ENCODE measurements around the gene TBC1D22A. TPM values are rescaled to one million over a fixed set of nuclear protein-coding genes. Genes with fewer than 3 reads are reported as not detected.

TBC1D22A gene
- total RNA-seq, 6 experiments from 2014 or later = 20.4 to 24.1 (median 22.2) TPM

DNA sequence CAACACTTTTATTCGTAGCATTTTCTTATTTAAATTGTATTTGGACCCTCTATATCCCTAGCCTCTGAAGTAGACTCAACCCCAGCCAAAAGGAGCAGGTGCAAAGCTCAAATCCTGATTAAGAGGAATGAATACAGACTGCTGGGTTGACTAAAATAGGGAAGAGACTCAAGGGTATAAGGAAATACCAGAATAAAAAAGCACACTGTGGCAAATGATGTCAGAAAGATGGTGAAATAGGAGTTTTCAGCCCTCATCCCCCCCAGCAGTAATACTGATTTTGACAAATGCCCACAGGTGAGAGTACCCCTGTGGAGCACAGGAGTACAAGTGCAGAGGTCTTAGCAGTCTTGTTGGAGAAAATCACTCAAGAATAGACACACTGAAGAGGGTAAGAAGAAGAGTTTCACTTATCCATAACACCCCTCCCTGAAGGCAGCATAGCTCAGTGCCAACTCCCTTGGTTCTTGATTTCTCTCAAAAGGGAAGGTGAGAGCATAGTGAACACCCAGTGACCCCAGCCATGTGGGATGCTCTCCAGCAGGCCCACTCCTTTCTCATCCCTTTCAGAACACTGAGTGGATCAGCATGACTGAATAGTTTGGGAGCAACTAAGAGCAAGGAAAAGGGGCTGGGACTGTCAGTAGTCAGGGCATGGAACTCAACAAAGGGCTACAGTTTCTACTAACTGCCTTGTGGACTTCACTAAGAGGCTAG lies 71.7 kb downstream of the TBC1D22A start:
- peaks cover 39% of the 10 kb centered on the region for H3K36me3 Mint-ChIP-seq (ENCODE audit: low read depth)
- H3K4me3 Mint-ChIP-seq = no peak overlapping the region
- peaks cover 35% of the 10 kb centered on the region for H3K4me1 Mint-ChIP-seq (ENCODE audit: low read depth)
- no peak for DNase-seq
- H3K27ac Mint-ChIP-seq = no peak overlapping the region
- H3K27me3 Mint-ChIP-seq (ENCODE audit: insufficient read depth) = 0 out of 2 replicates have a peak, but pooled peaks cover 1% of the 10 kb centered on the region
- TF ChIP-seq, protein P1, sequence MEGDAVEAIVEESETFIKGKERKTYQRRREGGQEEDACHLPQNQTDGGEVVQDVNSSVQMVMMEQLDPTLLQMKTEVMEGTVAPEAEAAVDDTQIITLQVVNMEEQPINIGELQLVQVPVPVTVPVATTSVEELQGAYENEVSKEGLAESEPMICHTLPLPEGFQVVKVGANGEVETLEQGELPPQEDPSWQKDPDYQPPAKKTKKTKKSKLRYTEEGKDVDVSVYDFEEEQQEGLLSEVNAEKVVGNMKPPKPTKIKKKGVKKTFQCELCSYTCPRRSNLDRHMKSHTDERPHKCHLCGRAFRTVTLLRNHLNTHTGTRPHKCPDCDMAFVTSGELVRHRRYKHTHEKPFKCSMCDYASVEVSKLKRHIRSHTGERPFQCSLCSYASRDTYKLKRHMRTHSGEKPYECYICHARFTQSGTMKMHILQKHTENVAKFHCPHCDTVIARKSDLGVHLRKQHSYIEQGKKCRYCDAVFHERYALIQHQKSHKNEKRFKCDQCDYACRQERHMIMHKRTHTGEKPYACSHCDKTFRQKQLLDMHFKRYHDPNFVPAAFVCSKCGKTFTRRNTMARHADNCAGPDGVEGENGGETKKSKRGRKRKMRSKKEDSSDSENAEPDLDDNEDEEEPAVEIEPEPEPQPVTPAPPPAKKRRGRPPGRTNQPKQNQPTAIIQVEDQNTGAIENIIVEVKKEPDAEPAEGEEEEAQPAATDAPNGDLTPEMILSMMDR (IDR thresholded peaks at IDR 0.05) = no peak
- peaks cover 21% of the 10 kb centered on the region for H3K9me3 Mint-ChIP-seq

DNA sequence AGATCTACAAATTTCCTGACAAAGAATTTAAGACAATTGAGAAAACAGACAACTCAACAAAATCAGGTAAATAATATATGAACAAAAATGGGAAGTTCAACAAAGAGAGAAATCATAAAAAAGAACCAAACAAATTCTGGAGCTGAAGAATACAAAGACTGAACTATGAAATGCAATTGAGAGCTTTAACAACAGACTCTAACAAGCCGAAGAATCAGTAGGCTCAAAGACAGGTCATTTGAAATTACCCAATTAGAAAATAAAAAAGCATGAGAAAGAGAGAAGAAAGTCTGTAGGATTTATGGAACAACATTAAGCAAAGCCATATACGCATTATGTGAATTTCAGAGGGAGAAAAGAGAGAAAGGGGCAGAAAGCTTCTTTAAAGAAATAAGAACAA lies 72.8 kb downstream of the TBC1D22A start:
- Mint-ChIP-seq H3K36me3 (ENCODE audit: low read depth) (peaks cover 39% of the 10 kb centered on the region), H3K27me3 (ENCODE audit: insufficient read depth) (no peaks in the 10 kb centered on the region), H3K27ac (no peak overlapping the region), H3K9me3 (peaks cover 21% of the 10 kb centered on the region), H3K4me3 (no peak overlapping the region), H3K4me1 (ENCODE audit: low read depth) (peaks cover 24% of the 10 kb centered on the region)
- TF ChIP-seq, protein P1 (IDR thresholded peaks at IDR 0.05) = no peak
- no peak for DNase-seq

DNA sequence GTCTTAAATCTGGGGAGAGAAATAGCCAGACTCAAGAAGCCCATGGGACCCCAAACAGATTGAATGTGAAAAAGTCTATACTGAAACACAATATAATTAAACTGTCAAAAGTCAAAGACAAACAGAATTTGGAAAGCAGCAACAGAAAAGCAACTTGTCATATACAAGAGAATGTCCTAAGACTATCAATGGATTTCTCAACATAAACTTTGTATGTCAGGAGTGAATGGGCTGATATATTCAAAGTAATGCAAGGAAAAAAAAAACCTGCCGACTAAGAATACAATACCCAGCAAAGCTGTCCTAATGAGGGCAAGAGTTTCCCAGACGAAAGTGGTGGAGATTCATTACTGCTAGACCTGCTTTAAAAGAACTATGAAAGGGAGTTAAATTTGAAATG lies 73.2 kb downstream of the TBC1D22A start:
- H3K4me1 Mint-ChIP-seq (ENCODE audit: low read depth) = peaks cover 21% of the 10 kb centered on the region
- peaks cover 39% of the 10 kb centered on the region for H3K36me3 Mint-ChIP-seq (ENCODE audit: low read depth)
- TF ChIP-seq, protein P1 (IDR thresholded peaks at IDR 0.05) = no peak
- peaks cover 21% of the 10 kb centered on the region for H3K9me3 Mint-ChIP-seq
- H3K4me3 Mint-ChIP-seq = no peak overlapping the region
- H3K27ac Mint-ChIP-seq = no peak overlapping the region
- no peak for DNase-seq
- no peaks in the 10 kb centered on the region for H3K27me3 Mint-ChIP-seq (ENCODE audit: insufficient read depth)

DNA sequence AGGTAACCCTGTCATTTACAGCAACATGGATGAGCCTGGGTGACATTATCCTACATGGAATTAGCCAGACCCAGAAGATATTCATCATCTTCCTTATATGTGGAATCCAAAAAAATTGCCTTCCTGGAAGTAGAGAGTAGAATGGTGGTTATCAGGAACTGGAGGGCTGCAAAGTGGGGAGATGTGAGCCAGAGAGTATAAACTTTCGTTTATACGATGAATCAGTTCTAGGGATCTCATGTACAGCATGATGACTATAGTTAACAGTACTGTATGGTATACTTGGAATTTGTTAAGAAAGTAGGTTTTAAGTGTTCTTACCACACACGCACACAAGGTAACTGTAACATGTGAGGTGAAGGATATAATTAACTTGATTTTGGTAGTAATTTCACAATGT lies 79.1 kb downstream of the TBC1D22A start:
- TF ChIP-seq, protein P1 (IDR thresholded peaks at IDR 0.05) = no peak
- Mint-ChIP-seq H3K36me3 (ENCODE audit: low read depth) (peaks cover 20% of the 10 kb centered on the region), H3K4me1 (ENCODE audit: low read depth) (peaks cover 51% of the 10 kb centered on the region), H3K4me3 (no peak overlapping the region), H3K27ac (no peak overlapping the region), H3K27me3 (ENCODE audit: insufficient read depth) (no peaks in the 10 kb centered on the region; the same call in none of the 2 replicates), H3K9me3 (peaks cover 2% of the 10 kb centered on the region; the same call in 1 of the 2 replicates)
- DNase-seq = no peak

DNA sequence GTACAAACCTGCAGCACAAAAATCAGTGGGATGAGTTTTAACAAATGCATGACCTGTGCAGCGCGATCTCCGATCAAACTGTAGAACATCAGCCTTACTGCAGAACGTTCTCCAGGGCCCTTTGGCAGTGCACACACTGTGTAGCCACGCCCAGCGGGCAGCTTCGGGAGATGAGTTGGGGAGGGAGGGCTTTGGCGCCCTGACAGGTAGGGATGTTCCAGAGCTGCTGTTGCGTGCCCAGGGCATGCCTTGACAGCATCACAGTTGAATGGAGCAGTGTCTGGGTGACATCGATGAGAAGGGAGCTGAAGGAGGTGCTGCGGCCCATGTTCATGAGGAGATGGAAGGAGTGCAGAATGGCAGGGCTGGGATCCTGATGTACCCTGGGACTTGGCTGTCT lies 80.2 kb downstream of the TBC1D22A start:
- TF ChIP-seq, protein P1 (IDR thresholded peaks at IDR 0.05) = no peak
- no peaks in the 10 kb centered on the region for H3K9me3 Mint-ChIP-seq
- H3K27ac Mint-ChIP-seq = no peak overlapping the region
- DNase-seq = no peak
- H3K27me3 Mint-ChIP-seq (ENCODE audit: insufficient read depth) = no peaks in the 10 kb centered on the region; the same call in none of the 2 replicates
- H3K36me3 Mint-ChIP-seq (ENCODE audit: low read depth) = 0 out of 2 replicates have a peak, but pooled peaks cover 10% of the 10 kb centered on the region
- H3K4me1 Mint-ChIP-seq (ENCODE audit: low read depth) = peaks cover 56% of the 10 kb centered on the region
- no peak overlapping the region for H3K4me3 Mint-ChIP-seq

Data from HFFc6 (cell line).